ENCODE results near the gene SFMBT2.

Gene SFMBT2

DNA sequence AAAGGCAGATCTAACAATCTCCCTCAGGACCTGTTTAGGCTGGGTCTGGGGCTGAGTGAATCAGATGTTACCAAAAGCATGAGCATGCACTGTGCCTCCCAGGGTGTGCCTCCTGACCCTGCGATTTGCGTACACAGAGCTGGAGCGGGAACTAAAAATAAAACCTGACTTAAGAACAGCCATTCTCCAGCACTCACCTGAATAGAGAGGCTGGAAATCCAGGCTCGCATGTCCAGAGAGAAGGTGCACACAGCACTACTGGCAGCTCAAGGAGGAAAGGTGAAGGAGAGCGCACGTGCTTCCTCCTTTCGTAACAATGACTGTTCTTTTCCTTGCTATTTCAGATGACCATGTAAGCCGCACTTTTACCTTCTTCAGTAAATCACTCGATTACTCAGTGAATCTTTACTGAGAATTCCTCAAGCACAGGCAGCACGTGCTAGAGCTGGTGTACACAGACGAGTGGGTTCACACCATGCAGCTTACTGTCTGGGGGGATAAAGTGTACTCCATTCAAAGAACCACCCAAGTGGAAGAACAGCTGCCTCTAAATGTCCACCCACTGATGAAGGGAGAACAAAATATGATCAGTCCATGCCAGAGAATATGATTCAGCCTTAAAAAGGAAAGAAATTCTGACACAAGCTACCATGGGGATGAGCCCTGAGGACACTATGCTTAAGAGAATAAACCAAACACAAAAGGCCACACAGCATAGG is 45.6 kb downstream of the SFMBT2 start:
- no peaks in the 10 kb centered on the region for H3K27me3 ChIP-seq (replicated peaks; ENCODE audit: control insufficient read depth, insufficient read depth, low read length)
- TF ChIP-seq, protein P1, sequence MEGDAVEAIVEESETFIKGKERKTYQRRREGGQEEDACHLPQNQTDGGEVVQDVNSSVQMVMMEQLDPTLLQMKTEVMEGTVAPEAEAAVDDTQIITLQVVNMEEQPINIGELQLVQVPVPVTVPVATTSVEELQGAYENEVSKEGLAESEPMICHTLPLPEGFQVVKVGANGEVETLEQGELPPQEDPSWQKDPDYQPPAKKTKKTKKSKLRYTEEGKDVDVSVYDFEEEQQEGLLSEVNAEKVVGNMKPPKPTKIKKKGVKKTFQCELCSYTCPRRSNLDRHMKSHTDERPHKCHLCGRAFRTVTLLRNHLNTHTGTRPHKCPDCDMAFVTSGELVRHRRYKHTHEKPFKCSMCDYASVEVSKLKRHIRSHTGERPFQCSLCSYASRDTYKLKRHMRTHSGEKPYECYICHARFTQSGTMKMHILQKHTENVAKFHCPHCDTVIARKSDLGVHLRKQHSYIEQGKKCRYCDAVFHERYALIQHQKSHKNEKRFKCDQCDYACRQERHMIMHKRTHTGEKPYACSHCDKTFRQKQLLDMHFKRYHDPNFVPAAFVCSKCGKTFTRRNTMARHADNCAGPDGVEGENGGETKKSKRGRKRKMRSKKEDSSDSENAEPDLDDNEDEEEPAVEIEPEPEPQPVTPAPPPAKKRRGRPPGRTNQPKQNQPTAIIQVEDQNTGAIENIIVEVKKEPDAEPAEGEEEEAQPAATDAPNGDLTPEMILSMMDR (IDR thresholded peaks at IDR 0.05; ENCODE audit: insufficient read depth, low read length, poor library complexity, severe bottlenecking), result no peak
- H3K36me3 ChIP-seq (ENCODE audit: control insufficient read depth, insufficient read depth, low read length), result peaks cover 11% of the 10 kb centered on the region
- H3K4me3 ChIP-seq (replicated peaks; ENCODE audit: low read depth, low read length), result no peak overlapping the region
- no peak for DNase-seq (ENCODE audit: extremely low read depth, insufficient read length)

DNA sequence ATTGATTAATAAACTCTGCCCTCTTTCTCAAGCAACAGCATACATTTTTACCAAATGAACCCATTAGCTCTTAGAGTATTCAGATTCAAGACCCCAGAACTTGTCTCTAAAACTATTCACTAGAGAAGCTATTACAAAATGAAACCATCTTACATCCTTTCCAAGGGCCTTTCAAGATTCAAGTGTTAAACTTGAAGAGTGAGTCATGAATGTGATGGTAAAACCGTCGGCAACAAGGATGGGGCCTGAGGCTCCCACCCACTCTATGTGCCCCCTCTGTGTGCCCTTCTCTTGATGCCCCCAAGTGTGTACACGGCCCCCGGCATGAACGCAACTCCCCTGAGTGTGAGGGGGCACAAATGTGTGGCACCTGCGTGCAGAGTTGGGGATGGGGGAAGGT is 46.4 kb downstream of the SFMBT2 start:
- no peaks in the 10 kb centered on the region for H3K27me3 ChIP-seq (replicated peaks; ENCODE audit: control insufficient read depth, insufficient read depth, low read length)
- TF ChIP-seq, protein P1 (IDR thresholded peaks at IDR 0.05; ENCODE audit: insufficient read depth, low read length, poor library complexity, severe bottlenecking), result no peak
- H3K4me3 ChIP-seq (replicated peaks; ENCODE audit: low read depth, low read length), result no peak overlapping the region
- peaks cover 10% of the 10 kb centered on the region for H3K36me3 ChIP-seq (ENCODE audit: control insufficient read depth, insufficient read depth, low read length)
- no peak for DNase-seq (ENCODE audit: extremely low read depth, insufficient read length)

DNA sequence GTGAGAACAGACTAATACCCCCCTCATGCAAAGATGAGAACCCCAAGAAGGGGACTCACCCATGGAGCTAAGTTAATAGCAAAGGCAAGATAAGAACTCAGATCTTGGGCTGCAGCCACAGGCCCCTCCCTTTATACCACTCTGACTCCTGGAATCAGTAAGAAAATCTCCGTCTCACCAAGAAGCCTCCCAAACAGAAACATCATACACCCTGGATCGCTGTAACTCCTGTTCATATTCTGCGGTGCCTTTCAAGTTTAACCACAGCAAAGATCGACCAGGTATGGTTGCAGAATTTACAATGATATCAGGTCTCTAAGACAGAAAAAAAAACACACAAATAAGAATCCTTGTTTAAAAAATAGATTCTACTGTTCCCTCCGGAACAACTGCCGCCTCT is 47.1 kb downstream of the SFMBT2 start:
- no peaks in the 10 kb centered on the region for H3K27me3 ChIP-seq (replicated peaks; ENCODE audit: control insufficient read depth, insufficient read depth, low read length)
- no peak for DNase-seq (ENCODE audit: extremely low read depth, insufficient read length)
- TF ChIP-seq, protein P1 (IDR thresholded peaks at IDR 0.05; ENCODE audit: insufficient read depth, low read length, poor library complexity, severe bottlenecking), result no peak
- peaks cover 10% of the 10 kb centered on the region for H3K36me3 ChIP-seq (ENCODE audit: control insufficient read depth, insufficient read depth, low read length)
- no peak overlapping the region for H3K4me3 ChIP-seq (replicated peaks; ENCODE audit: low read depth, low read length)

DNA sequence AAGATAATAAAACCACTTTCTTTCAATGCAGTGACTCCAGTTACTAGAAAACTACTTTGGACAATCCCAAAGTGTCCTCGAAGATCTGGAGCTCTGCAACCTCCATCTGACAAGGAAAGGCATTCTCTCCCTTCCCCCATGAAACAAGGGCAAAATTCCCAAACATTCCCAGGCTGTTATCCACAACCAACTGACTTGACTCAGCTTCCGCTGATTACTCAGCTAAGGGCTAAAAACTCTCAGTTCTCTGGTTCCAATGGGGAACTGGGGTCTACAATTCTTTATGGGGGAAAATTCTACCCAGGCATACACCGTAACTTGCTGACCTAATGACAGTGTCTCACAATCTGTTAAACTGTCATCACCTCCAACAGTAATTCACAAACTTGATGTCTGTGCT is 48.4 kb downstream of the SFMBT2 start:
- H3K36me3 ChIP-seq (ENCODE audit: control insufficient read depth, insufficient read depth, low read length), result peaks cover 10% of the 10 kb centered on the region
- TF ChIP-seq, protein P1 (IDR thresholded peaks at IDR 0.05; ENCODE audit: insufficient read depth, low read length, poor library complexity, severe bottlenecking), result no peak
- DNase-seq (ENCODE audit: extremely low read depth, insufficient read length), result no peak
- no peaks in the 10 kb centered on the region for H3K27me3 ChIP-seq (replicated peaks; ENCODE audit: control insufficient read depth, insufficient read depth, low read length)
- H3K4me3 ChIP-seq (replicated peaks; ENCODE audit: low read depth, low read length), result no peak overlapping the region

DNA sequence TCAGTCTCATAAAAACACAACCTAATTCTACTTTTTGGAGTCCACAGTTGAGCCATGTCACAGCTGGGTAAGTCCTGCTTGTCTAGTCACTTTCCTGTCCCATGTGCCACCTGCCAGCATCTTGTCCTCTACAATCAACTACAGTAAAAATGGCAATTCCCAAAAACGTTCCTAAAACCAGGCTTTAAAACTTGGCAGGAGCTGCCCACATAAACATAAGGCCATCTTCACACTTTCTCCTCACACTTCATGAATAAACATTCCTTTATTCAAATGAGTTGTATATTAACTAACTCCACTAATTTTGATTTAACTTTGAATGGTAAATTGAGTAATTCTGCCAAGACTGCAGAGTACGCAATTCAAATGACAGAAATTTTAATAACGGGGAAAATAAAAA is 49.5 kb downstream of the SFMBT2 start:
- TF ChIP-seq, protein P1 (IDR thresholded peaks at IDR 0.05; ENCODE audit: insufficient read depth, low read length, poor library complexity, severe bottlenecking), result no peak
- Histone ChIP-seq H3K27me3 (replicated peaks; ENCODE audit: control insufficient read depth, insufficient read depth, low read length) (no peaks in the 10 kb centered on the region), H3K36me3 (ENCODE audit: control insufficient read depth, insufficient read depth, low read length) (peaks cover 9% of the 10 kb centered on the region), H3K4me3 (replicated peaks; ENCODE audit: low read depth, low read length) (no peak overlapping the region)
- no peak for DNase-seq (ENCODE audit: extremely low read depth, insufficient read length)

DNA sequence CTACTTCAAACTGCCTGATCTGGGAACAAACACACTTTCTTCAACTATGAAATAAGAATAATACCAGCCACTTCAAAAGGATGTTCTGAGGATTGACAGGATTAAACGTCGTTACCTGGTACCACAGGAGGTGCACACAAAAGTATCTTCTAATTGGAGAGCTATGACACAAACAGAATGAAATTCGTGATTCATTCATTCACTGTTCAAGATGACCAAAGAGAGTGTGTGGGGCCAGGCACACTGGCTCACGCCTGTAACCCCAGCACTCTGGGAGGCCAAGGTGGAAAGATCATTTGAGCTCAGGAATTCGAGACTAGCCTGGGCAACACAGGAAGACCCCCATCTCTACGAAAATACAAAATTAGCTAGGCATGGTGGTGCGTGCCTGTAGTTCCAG is 50.9 kb downstream of the SFMBT2 start:
- no peaks in the 10 kb centered on the region for H3K27me3 ChIP-seq (replicated peaks; ENCODE audit: control insufficient read depth, insufficient read depth, low read length)
- TF ChIP-seq, protein P1 (IDR thresholded peaks at IDR 0.05; ENCODE audit: insufficient read depth, low read length, poor library complexity, severe bottlenecking), result no peak
- no peak for DNase-seq (ENCODE audit: extremely low read depth, insufficient read length)
- no peak overlapping the region for H3K4me3 ChIP-seq (replicated peaks; ENCODE audit: low read depth, low read length)
- peaks cover 5% of the 10 kb centered on the region for H3K36me3 ChIP-seq (ENCODE audit: control insufficient read depth, insufficient read depth, low read length)

All from GM06990 (cell line).